Caco-2 (cell line): ENCODE measurements around the gene FGF12. TPM values are rescaled to one million over a fixed set of nuclear protein-coding genes. Genes with fewer than 3 reads are reported as not detected.

Source experiments
- BruUV-seq: library from RNA; stranded (reverse); fragments of 400-500 nt; replicated peaks from 2 replicates; lab custom pipeline; 2021; lab: Mats Ljungman, UMichigan
- CTCF ChIA-PET: fragments of 300-600 bp; sonication (Branson Sonifier 250); formaldehyde crosslinking; loops from one replicate; lab custom pipeline; 2022; ENCODE audit warnings: antibody characterized with exemption; lab: Charles Lee
- POLR2A ChIA-PET: fragments of 300-600 bp; sonication (Branson Sonifier 250); formaldehyde crosslinking; loops from one replicate; lab custom pipeline; 2022; ENCODE audit warnings: antibody characterized with exemption; lab: Charles Lee
- DNase-seq, 2 experiments: peaks; one replicate each; pipeline versions ENCODE4 v3.0.0 to v3.0.0-alpha.2; 2020 to 2022
- H3K27me3 ChIP-seq: replicated peaks from 2 replicates; pipeline ENCODE4 v1.6.0; 2011; ENCODE audit warnings: low read length; ENCODE audit not compliant: control insufficient read depth, insufficient read depth
- H3K36me3 ChIP-seq: 2 replicates; pipeline ENCODE4 v1.5.1; 2011; ENCODE audit warnings: low read length; ENCODE audit not compliant: control insufficient read depth, insufficient read depth
- H3K4me1 ChIP-seq: fragments of 250-450 bp; sonication (Bioruptor Pico); 2 replicates; pipeline ENCODE4 v1.5.1; 2020; ENCODE audit warnings: mild to moderate bottlenecking
- H3K4me3 ChIP-seq: 2 replicates; pipeline ENCODE4 v1.5.1; 2011; ENCODE audit warnings: low read depth, mild to moderate bottlenecking, control low read depth, low read length
- H3K9me3 ChIP-seq: fragments of 250-450 bp; sonication (Bioruptor Pico); 2 replicates; pipeline ENCODE4 v1.5.1; 2020; ENCODE audit warnings: mild to moderate bottlenecking, moderate library complexity
- H3K27ac Mint-ChIP-seq: one replicate; pipeline ENCODE4 v1.8.0; 2022; ENCODE audit warnings: mixed read lengths; ENCODE audit not compliant: unreplicated experiment
- H3K27me3 Mint-ChIP-seq: one replicate; pipeline ENCODE4 v1.8.0; 2022; ENCODE audit warnings: mixed read lengths; ENCODE audit not compliant: insufficient read depth, unreplicated experiment
- H3K36me3 Mint-ChIP-seq: one replicate; pipeline ENCODE4 v1.8.0; 2022; ENCODE audit warnings: mild to moderate bottlenecking, mixed read lengths; ENCODE audit not compliant: insufficient read depth, unreplicated experiment
- H3K4me1 Mint-ChIP-seq: one replicate; pipeline ENCODE4 v1.8.0; 2022; ENCODE audit warnings: low read depth, mixed read lengths; ENCODE audit not compliant: unreplicated experiment
- H3K4me3 Mint-ChIP-seq: one replicate; pipeline ENCODE4 v1.8.0; 2022; ENCODE audit warnings: mild to moderate bottlenecking, moderate library complexity, mixed read lengths; ENCODE audit not compliant: unreplicated experiment
- H3K9me3 Mint-ChIP-seq: one replicate; pipeline ENCODE4 v1.8.0; 2022; ENCODE audit warnings: mixed read lengths; ENCODE audit not compliant: unreplicated experiment
- intact Hi-C: fragments of 100-400 bp; cut with micrococcal nuclease; formaldehyde crosslinking; loops from one replicate; pipeline ENCODE4 v1.10.0; 2022; ENCODE audit not compliant: unreplicated experiment
- total RNA-seq: library from RNA; stranded (reverse); gene quantifications from 2 replicates; pipeline ENCODE4 v1.2.3, GENCODE V29; 2022
- TF ChIP-seq, protein P1 (sequence below), 2 experiments: fragments of 200-600 bp in 1 of 2; IDR thresholded peaks; 1 replicate in 1 of 2; 2 replicates in 1 of 2; pipeline versions ENCODE4 v1.5.1 to v1.8.0; 2011 to 2022; ENCODE audit warnings: antibody characterized with exemption in 1 of 2, control low read depth in 1 of 2, inconsistent platforms in 1 of 2, low read depth in 1 of 2, low read length in 1 of 2, mild to moderate bottlenecking in 1 of 2, moderate library complexity in 1 of 2; ENCODE audit not compliant: insufficient read depth in 1 of 2, severe bottlenecking in 1 of 2, unreplicated experiment in 1 of 2

FGF12 gene
- total RNA-seq, 1 experiment from 2014 or later: 0.41 TPM

DNA sequence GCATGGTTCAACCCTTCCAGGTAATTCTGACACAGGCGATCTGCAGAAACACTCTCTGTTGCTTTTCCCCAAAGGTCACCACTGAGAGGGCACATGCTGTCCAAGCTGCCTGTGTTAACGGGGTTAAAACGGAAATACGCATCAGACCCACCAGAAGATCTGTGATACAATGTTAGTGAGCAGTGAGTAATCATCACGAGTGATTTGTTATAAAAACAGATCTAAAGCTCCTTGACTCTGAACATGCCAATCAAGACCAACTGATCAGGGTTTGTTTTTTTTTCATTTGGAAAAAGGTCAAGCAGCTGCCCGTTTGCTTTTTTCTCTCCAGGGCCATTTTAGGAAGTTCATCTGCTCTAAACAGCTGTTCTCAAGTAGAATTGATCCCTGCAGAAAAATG, 43.2 kb downstream of the FGF12 start:
- POLR2A ChIA-PET: no interaction called here
- no peaks in the 10 kb centered on the region for H3K4me1 ChIP-seq
- intact Hi-C loops: no loop called here
- peaks cover 7% of the 10 kb centered on the region for H3K27me3 Mint-ChIP-seq
- CTCF ChIA-PET: no interaction called here
- H3K9me3 ChIP-seq: no peaks in the 10 kb centered on the region
- no peaks in the 10 kb centered on the region for H3K36me3 Mint-ChIP-seq
- peaks cover 2% of the 10 kb centered on the region for H3K9me3 Mint-ChIP-seq
- H3K4me1 Mint-ChIP-seq: no peaks in the 10 kb centered on the region
- H3K27ac Mint-ChIP-seq: no peak overlapping the region
- H3K4me3 Mint-ChIP-seq: no peak overlapping the region
- BruUV-seq: no TSS peak
- no peak overlapping the region for H3K4me3 ChIP-seq
- DNase-seq: no peak
- no peaks in the 10 kb centered on the region for H3K36me3 ChIP-seq
- TF ChIP-seq, protein P1, sequence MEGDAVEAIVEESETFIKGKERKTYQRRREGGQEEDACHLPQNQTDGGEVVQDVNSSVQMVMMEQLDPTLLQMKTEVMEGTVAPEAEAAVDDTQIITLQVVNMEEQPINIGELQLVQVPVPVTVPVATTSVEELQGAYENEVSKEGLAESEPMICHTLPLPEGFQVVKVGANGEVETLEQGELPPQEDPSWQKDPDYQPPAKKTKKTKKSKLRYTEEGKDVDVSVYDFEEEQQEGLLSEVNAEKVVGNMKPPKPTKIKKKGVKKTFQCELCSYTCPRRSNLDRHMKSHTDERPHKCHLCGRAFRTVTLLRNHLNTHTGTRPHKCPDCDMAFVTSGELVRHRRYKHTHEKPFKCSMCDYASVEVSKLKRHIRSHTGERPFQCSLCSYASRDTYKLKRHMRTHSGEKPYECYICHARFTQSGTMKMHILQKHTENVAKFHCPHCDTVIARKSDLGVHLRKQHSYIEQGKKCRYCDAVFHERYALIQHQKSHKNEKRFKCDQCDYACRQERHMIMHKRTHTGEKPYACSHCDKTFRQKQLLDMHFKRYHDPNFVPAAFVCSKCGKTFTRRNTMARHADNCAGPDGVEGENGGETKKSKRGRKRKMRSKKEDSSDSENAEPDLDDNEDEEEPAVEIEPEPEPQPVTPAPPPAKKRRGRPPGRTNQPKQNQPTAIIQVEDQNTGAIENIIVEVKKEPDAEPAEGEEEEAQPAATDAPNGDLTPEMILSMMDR (IDR thresholded peaks at IDR 0.05; ENCODE audit: insufficient read depth in 1 of 2, low read depth in 1 of 2, low read length in 1 of 2, severe bottlenecking in 1 of 2, unreplicated experiment in 1 of 2): no peak
- H3K27me3 ChIP-seq: no peaks in the 10 kb centered on the region

DNA sequence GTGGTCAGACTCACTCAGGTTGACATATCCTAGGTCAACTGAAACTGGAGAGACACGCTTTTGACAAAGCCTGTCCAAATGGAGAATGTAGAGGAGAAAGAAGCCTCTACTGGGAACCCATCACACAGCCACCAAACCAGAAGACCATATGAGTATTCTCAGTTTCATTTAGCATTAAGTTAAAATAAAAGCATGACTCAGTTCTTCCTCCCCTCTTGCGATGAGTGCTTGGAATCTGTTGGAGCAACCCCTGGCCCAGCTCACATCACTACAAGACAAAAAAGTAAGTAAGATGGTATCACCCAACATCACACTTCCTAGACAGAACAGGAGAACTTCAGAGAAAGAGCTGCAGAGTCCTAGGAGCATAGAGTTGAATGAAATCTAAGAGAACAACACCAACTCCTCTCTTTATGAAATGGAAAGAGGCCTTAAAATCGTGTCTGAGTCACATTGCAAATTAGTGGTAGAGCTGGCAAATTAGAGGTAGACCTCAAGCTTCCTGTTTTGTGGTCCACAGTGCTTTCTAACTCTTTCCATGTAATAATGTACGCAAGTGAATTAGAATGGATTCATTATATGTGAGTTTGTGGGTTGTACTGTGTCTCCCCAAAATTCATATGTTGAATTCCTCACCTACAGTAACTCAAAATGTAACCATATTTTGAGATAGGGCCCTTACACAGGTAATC, 51.2 kb downstream of the FGF12 start:
- H3K4me1 ChIP-seq: no peaks in the 10 kb centered on the region
- Mint-ChIP-seq H3K27me3 (peaks cover 6% of the 10 kb centered on the region), H3K4me3 (no peak overlapping the region), H3K36me3 (no peaks in the 10 kb centered on the region), H3K27ac (no peak overlapping the region), H3K9me3 (peaks cover 8% of the 10 kb centered on the region), H3K4me1 (no peaks in the 10 kb centered on the region)
- ChIA-PET CTCF (no interaction called here), POLR2A (no interaction called here)
- TF ChIP-seq, protein P1 (IDR thresholded peaks at IDR 0.05; ENCODE audit: insufficient read depth in 1 of 2, low read depth in 1 of 2, low read length in 1 of 2, severe bottlenecking in 1 of 2, unreplicated experiment in 1 of 2): no peak
- H3K36me3 ChIP-seq: no peaks in the 10 kb centered on the region
- intact Hi-C loops: no loop called here
- H3K4me3 ChIP-seq: no peak overlapping the region
- BruUV-seq: no TSS peak
- no peaks in the 10 kb centered on the region for H3K9me3 ChIP-seq
- DNase-seq: no peak
- no peaks in the 10 kb centered on the region for H3K27me3 ChIP-seq

DNA sequence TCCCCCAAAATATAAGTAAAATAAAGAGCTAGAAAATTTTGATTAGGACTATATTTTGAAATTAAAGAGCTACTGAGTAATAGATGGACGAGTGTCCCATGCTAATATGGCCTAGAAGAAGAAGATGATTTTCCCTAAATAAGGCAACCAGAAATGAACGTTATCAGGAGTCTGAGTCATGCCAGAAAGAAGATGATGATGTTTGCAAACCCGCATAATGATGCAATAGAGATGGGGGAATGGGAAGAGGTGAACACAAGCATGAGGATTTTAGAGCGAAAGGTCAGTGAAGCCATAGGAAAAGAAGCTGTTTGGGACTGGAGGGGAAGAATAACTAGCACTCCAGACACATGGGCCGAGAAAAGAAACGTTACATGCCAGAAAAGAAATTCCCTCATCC, 71.7 kb downstream of the FGF12 start:
- H3K27me3 ChIP-seq: no peaks in the 10 kb centered on the region

More for the DNA sequence above, 71.7 kb downstream of the FGF12 start:
- no peak overlapping the region for H3K4me3 Mint-ChIP-seq
- POLR2A ChIA-PET: no interaction called here
- no peaks in the 10 kb centered on the region for H3K4me1 ChIP-seq
- TF ChIP-seq, protein P1 (IDR thresholded peaks at IDR 0.05; ENCODE audit: insufficient read depth in 1 of 2, low read depth in 1 of 2, low read length in 1 of 2, severe bottlenecking in 1 of 2, unreplicated experiment in 1 of 2): no peak
- no peak overlapping the region for H3K27ac Mint-ChIP-seq
- H3K4me3 ChIP-seq: no peak overlapping the region
- no peaks in the 10 kb centered on the region for H3K9me3 Mint-ChIP-seq
- H3K27me3 Mint-ChIP-seq: peaks cover 7% of the 10 kb centered on the region
- H3K4me1 Mint-ChIP-seq: no peaks in the 10 kb centered on the region
- no peak for DNase-seq
- H3K36me3 Mint-ChIP-seq: no peaks in the 10 kb centered on the region
- intact Hi-C loops: no loop called here
- CTCF ChIA-PET: no interaction called here
- BruUV-seq: no TSS peak
- H3K9me3 ChIP-seq: no peaks in the 10 kb centered on the region
- H3K36me3 ChIP-seq: no peaks in the 10 kb centered on the region
